Breast epithelium (tissue), 3 donors: Measurements from ENCODE around the gene CCDC187.

Source experiments
- POLR2A ChIP-seq: fragments of 450-650 bp; IDR thresholded peaks from one replicate; pipeline ENCODE4 v1.6.1; 2016; ENCODE audit warnings: antibody characterized with exemption, mild to moderate bottlenecking, moderate library complexity
- POLR2AphosphoS5 ChIP-seq, 3 donors: sonication (generic); formaldehyde crosslinking; IDR thresholded peaks; one replicate each; pipeline ENCODE4 v1.6.1; 2017; ENCODE audit warnings: antibody characterized with exemption in 3 of 3
- TF ChIP-seq, protein P1 (sequence below), 3 donors: fragments of 450-650 bp; IDR thresholded peaks; one replicate each; pipeline ENCODE4 v1.5.1; 2016 to 2017; ENCODE audit warnings: antibody characterized with exemption in 3 of 3, mild to moderate bottlenecking in 3 of 3, moderate library complexity in 3 of 3

- TF ChIP-seq, protein P1, sequence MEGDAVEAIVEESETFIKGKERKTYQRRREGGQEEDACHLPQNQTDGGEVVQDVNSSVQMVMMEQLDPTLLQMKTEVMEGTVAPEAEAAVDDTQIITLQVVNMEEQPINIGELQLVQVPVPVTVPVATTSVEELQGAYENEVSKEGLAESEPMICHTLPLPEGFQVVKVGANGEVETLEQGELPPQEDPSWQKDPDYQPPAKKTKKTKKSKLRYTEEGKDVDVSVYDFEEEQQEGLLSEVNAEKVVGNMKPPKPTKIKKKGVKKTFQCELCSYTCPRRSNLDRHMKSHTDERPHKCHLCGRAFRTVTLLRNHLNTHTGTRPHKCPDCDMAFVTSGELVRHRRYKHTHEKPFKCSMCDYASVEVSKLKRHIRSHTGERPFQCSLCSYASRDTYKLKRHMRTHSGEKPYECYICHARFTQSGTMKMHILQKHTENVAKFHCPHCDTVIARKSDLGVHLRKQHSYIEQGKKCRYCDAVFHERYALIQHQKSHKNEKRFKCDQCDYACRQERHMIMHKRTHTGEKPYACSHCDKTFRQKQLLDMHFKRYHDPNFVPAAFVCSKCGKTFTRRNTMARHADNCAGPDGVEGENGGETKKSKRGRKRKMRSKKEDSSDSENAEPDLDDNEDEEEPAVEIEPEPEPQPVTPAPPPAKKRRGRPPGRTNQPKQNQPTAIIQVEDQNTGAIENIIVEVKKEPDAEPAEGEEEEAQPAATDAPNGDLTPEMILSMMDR (IDR thresholded peaks at IDR 0.05): peak; percentile 42 to 80 (median 69)
- TF ChIP-seq POLR2AphosphoS5 (IDR thresholded peaks at IDR 0.05) (no peak), POLR2A (no peak)
Measured at GRCh38 chr9:136283291-136284235, 20.3 kb downstream of the CCDC187 start.
